SJSA1 (cell line): ENCODE results near the gene NAIP. TPM values are rescaled to one million over a fixed set of nuclear protein-coding genes. Genes with fewer than 3 reads are reported as not detected.
"Not testable (repeated sequence)": the region's sequence is repeated elsewhere in the genome, so short reads cannot be mapped to it uniquely, and the experiment has no call there.

ENCODE experiments used
- DNase-seq, 2 experiments: peaks; one replicate each; pipeline ENCODE4 v3.0.0-alpha.2; 2015 to 2020; ENCODE audit warnings: low spot score in 2 of 2, low read depth in 1 of 2
- H3K27ac ChIP-seq: fragments of 250-450 bp; sonication (Bioruptor Pico); 2 replicates; pipeline ENCODE4 v1.5.1; 2020; ENCODE audit warnings: mild to moderate bottlenecking, moderate library complexity
- H3K27me3 ChIP-seq: fragments of 250-450 bp; sonication (Bioruptor Pico); replicated peaks from 2 replicates; pipeline ENCODE4 v1.5.1; 2020; ENCODE audit warnings: mild to moderate bottlenecking, moderate library complexity
- H3K36me3 ChIP-seq: fragments of 250-450 bp; sonication (Bioruptor Pico); 2 replicates; pipeline ENCODE4 v1.5.1; 2020; ENCODE audit warnings: mild to moderate bottlenecking
- H3K4me1 ChIP-seq: fragments of 250-450 bp; sonication (Bioruptor Pico); replicated peaks from 2 replicates; pipeline ENCODE4 v1.6.1; 2021; ENCODE audit warnings: mild to moderate bottlenecking
- H3K4me3 ChIP-seq: fragments of 250-450 bp; sonication (Bioruptor Pico); 2 replicates; pipeline ENCODE4 v1.5.1; 2020; ENCODE audit warnings: mild to moderate bottlenecking
- H3K9me3 ChIP-seq: fragments of 250-450 bp; sonication (Bioruptor Pico); replicated peaks from 2 replicates; pipeline ENCODE4 v1.5.1; 2020; ENCODE audit warnings: mild to moderate bottlenecking
- total RNA-seq: library from RNA; depleted of rRNA; stranded (reverse); fragments of >200 nt; shearing (Covaris generic); gene quantifications from 2 replicates; pipeline ENCODE4 v1.2.3, GENCODE V29; 2014; rRNA removed

The NAIP gene
- total RNA-seq: 4.2 and 5.6 TPM in 2 replicates

GRCh38 chr5:71025289-71025953 lies at the start of gene NAIP:
Gene NAIP, minus strand, starts transcription at chr5:71025339. Its CDS starts 12,424 bp downstream, at chr5:71012915.
- H3K36me3 ChIP-seq, DNase-seq, H3K4me1 ChIP-seq: not testable (repeated sequence)

GRCh38 chr5:71067262-71067928 lies 42.3 kb upstream of the NAIP start, which contains the start of gene GTF2H2:
Gene GTF2H2, minus strand, starts transcription at chr5:71067676. Its CDS starts 4,913 bp downstream, at chr5:71062763.
- H3K4me3 ChIP-seq, H3K36me3 ChIP-seq, H3K27ac ChIP-seq, H3K4me1 ChIP-seq, DNase-seq, H3K9me3 ChIP-seq, H3K27me3 ChIP-seq: not testable (repeated sequence)

More at GRCh38 chr5:71025289-71025953, at the start of gene NAIP:
- not testable (repeated sequence) for H3K27ac ChIP-seq, H3K4me3 ChIP-seq, H3K27me3 ChIP-seq, H3K9me3 ChIP-seq

GRCh38 chr5:71061322-71061721 lies 36.2 kb upstream of the NAIP start:
- not testable (repeated sequence) for H3K27me3 ChIP-seq, DNase-seq, H3K36me3 ChIP-seq, H3K4me1 ChIP-seq, H3K27ac ChIP-seq, H3K9me3 ChIP-seq, H3K4me3 ChIP-seq

GRCh38 chr5:71059426-71059825 lies 34.3 kb upstream of the NAIP start:
- H3K4me3 ChIP-seq, H3K27me3 ChIP-seq, H3K4me1 ChIP-seq, H3K9me3 ChIP-seq, H3K36me3 ChIP-seq, DNase-seq, H3K27ac ChIP-seq: not testable (repeated sequence)

- not testable (repeated sequence) for H3K36me3 ChIP-seq, H3K27me3 ChIP-seq, H3K4me3 ChIP-seq, DNase-seq, H3K9me3 ChIP-seq, H3K27ac ChIP-seq, H3K4me1 ChIP-seq
Observed at GRCh38 chr5:71044808-71045207, 19.7 kb upstream of the NAIP start.

- not testable (repeated sequence) for H3K27ac ChIP-seq, H3K4me3 ChIP-seq, H3K4me1 ChIP-seq, H3K9me3 ChIP-seq, DNase-seq, H3K27me3 ChIP-seq, H3K36me3 ChIP-seq
Observed at GRCh38 chr5:71044128-71044527, 19.0 kb upstream of the NAIP start.

GRCh38 chr5:71031046-71031776 lies 6.1 kb upstream of the NAIP start:
- not testable (repeated sequence) for DNase-seq, H3K27ac ChIP-seq, H3K36me3 ChIP-seq, H3K9me3 ChIP-seq, H3K4me1 ChIP-seq, H3K4me3 ChIP-seq, H3K27me3 ChIP-seq

GRCh38 chr5:71020643-71021042 lies 4.5 kb downstream of the NAIP start:
- not testable (repeated sequence) for H3K27ac ChIP-seq, H3K27me3 ChIP-seq, DNase-seq, H3K36me3 ChIP-seq, H3K4me1 ChIP-seq, H3K4me3 ChIP-seq, H3K9me3 ChIP-seq

GRCh38 chr5:71018376-71019005 lies 6.6 kb downstream of the NAIP start:
- H3K4me3 ChIP-seq, H3K36me3 ChIP-seq, H3K27me3 ChIP-seq, H3K27ac ChIP-seq, DNase-seq, H3K9me3 ChIP-seq, H3K4me1 ChIP-seq: not testable (repeated sequence)

- Histone ChIP-seq H3K4me1 (no peaks in the 10 kb centered on the region), H3K4me3 (no peak overlapping the region), H3K36me3 (no peaks in the 10 kb centered on the region), H3K27ac (no peak overlapping the region), H3K9me3 (0 out of 2 replicates have a peak, but pooled peaks cover 2% of the 10 kb centered on the region), H3K27me3 (no peaks in the 10 kb centered on the region)
- no peak for DNase-seq
Observed at GRCh38 chr5:71014176-71014575, 11.0 kb downstream of the NAIP start.

GRCh38 chr5:71013575-71013974 lies 11.6 kb downstream of the NAIP start:
- Histone ChIP-seq H3K9me3 (0 out of 2 replicates have a peak, but pooled peaks cover 2% of the 10 kb centered on the region), H3K27ac (no peak overlapping the region), H3K4me3 (no peak overlapping the region), H3K27me3 (no peaks in the 10 kb centered on the region), H3K4me1 (no peaks in the 10 kb centered on the region), H3K36me3 (no peaks in the 10 kb centered on the region)
- no peak for DNase-seq

- H3K9me3 ChIP-seq: 0 out of 2 replicates have a peak, but pooled peaks cover 2% of the 10 kb centered on the region
- no peaks in the 10 kb centered on the region for H3K36me3 ChIP-seq
- no peak for DNase-seq
- no peak overlapping the region for H3K4me3 ChIP-seq
- no peak overlapping the region for H3K27ac ChIP-seq
- H3K27me3 ChIP-seq: no peaks in the 10 kb centered on the region
- H3K4me1 ChIP-seq: no peaks in the 10 kb centered on the region
Observed at GRCh38 chr5:71011194-71011792, 13.8 kb downstream of the NAIP start.

- not testable (repeated sequence) for DNase-seq
Observed at GRCh38 chr5:71006983-71007382, 18.2 kb downstream of the NAIP start.

More at GRCh38 chr5:71006983-71007382, 18.2 kb downstream of the NAIP start:
- not testable (repeated sequence) for H3K27me3 ChIP-seq, H3K36me3 ChIP-seq, H3K27ac ChIP-seq, H3K4me1 ChIP-seq, H3K4me3 ChIP-seq, H3K9me3 ChIP-seq
